K562 (cell line): Measurements from ENCODE around the gene PTAR1. TPM values are rescaled to one million over a fixed set of nuclear protein-coding genes. Genes with fewer than 3 reads are reported as not detected.

Source experiments
- CCNT2 ChIP-seq: IDR thresholded peaks from 2 replicates; pipeline ENCODE4 v1.6.1; 2011; ENCODE audit warnings: borderline replicate concordance, low read depth, mild to moderate bottlenecking, moderate library complexity, mixed read lengths, low read length; ENCODE audit not compliant: insufficient read length; ENCODE audit errors: extremely low read depth
- DMBX1 ChIP-seq: fragments of 250-450 bp; sonication (Bioruptor Pico); IDR thresholded peaks from 2 replicates; pipeline ENCODE4 v1.8.0; 2022; ENCODE audit warnings: inconsistent platforms, mild to moderate bottlenecking, moderate library complexity, borderline replicate concordance
- ETV5 ChIP-seq: sonication (generic); formaldehyde crosslinking; IDR thresholded peaks from 2 replicates; pipeline ENCODE4 v1.4.0; 2020; ENCODE audit warnings: low read depth, mild to moderate bottlenecking, missing genetic modification reagents
- HCFC1 ChIP-seq: IDR thresholded peaks from 2 replicates; pipeline ENCODE4 v1.6.1; 2012; ENCODE audit warnings: low read depth, low read length, improper control_type of control experiment
- ILK ChIP-seq: fragments of 450-650 bp; IDR thresholded peaks from 2 replicates; pipeline ENCODE4 v1.6.1; 2016; ENCODE audit warnings: missing genetic modification characterization, low read depth, mild to moderate bottlenecking, missing compliant biosample characterization, moderate library complexity, borderline replicate concordance
- NR0B1 ChIP-seq: fragments of 450-650 bp; IDR thresholded peaks from one replicate; pipeline ENCODE4 v1.6.1; 2018; ENCODE audit warnings: mild to moderate bottlenecking, moderate library complexity; ENCODE audit not compliant: partially characterized antibody
- PKNOX1 ChIP-seq: fragments of 450-650 bp; IDR thresholded peaks from 2 replicates; pipeline ENCODE4 v1.6.1; 2016
- RAD21 ChIP-seq, 2 experiments: fragments of 250-450 bp in 1 of 2; fragments of 450-650 bp in 1 of 2; sonication (Bioruptor Pico) in 1 of 2; formaldehyde crosslinking in 1 of 2; IDR thresholded peaks in 1 of 2; conservative IDR thresholded peaks in 1 of 2; 2 replicates each; pipeline versions ENCODE4 v1.4.0 to v1.8.0; 2020 to 2022; ENCODE audit warnings: mild to moderate bottlenecking in 2 of 2, moderate library complexity in 1 of 2
- RFX5 ChIP-seq: IDR thresholded peaks from 2 replicates; pipeline ENCODE4 v1.6.1; 2011; ENCODE audit warnings: low read depth, mild to moderate bottlenecking, improper control_type of control experiment, low read length
- SUPT5H ChIP-seq: fragments of 450-650 bp; IDR thresholded peaks from 2 replicates; pipeline ENCODE4 v1.6.1; 2016
- ZFPM2 ChIP-seq: fragments of 250-450 bp; sonication (Bioruptor Pico); IDR thresholded peaks from 2 replicates; pipeline ENCODE4 v1.5.1; 2022; ENCODE audit warnings: mild to moderate bottlenecking
- ZNF583 ChIP-seq: fragments of 250-450 bp; sonication (Bioruptor Pico); IDR thresholded peaks from 2 replicates; pipeline ENCODE4 v1.4.0; 2020
- polyA plus RNA-seq, 8 experiments: library from polyadenylated mRNA; depleted of rRNA in 4 of 8; stranded (reverse) in 5 of 8; unstranded in 3 of 8; fragments of >200 nt; fragmentation: Nextera tagmentation in 2 of 8; fragmentation: Illumina TruSeq in 1 of 8; extraction: Ambion mirVana in 2 of 8; extraction: Trizol in 1 of 8; gene quantifications; 2 replicates each; pipeline versions ENCODE4 v1.2.1 to v1.2.3, GENCODE V29; 2011 to 2014; ENCODE audit warnings: inconsistent platforms in 1 of 8, missing spikeins in 1 of 8
- total RNA-seq, 7 experiments: library from RNA; depleted of rRNA in 6 of 7; stranded (reverse); fragments of >200 nt in 6 of 7; fragmentation: Illumina TruSeq in 2 of 7; extraction: Trizol in 2 of 7; gene quantifications; 2 replicates each; pipeline versions ENCODE4 v1.2.1 to v1.2.3, GENCODE V29; 2011 to 2021; ENCODE audit warnings: low replicate concordance in 1 of 7

Gene PTAR1
- total and polyA plus RNA-seq, 9 of the 15 experiments (the other 6 are each of a cell fraction or from before 2014, with no cell fraction given), result 10.1 to 48.0 (median 28.0) TPM

- TF ChIP-seq PKNOX1, result peak; percentile 66
- no peak for TF ChIP-seq ETV5
- no peak for TF ChIP-seq CCNT2
- TF ChIP-seq ZFPM2, result no peak
- no peak for TF ChIP-seq NR0B1
- no peak for TF ChIP-seq HCFC1
- TF ChIP-seq ZNF583 (CRISPR knock-in tag), result no peak
- TF ChIP-seq RFX5, result no peak
- no peak for TF ChIP-seq SUPT5H
- TF ChIP-seq ILK (tag), result no peak
- no peak for TF ChIP-seq DMBX1 (CRISPR knock-in tag)
- peak; percentile 44 to 72 for TF ChIP-seq RAD21 (CRISPR knock-in tag; conservative IDR thresholded peaks at IDR 0.05 in 1 of 2, IDR thresholded peaks at IDR 0.05 in 1 of 2)
- TF ChIP-seq, all 486 proteins: peak for 22
These were observed 87.1 kb downstream of the PTAR1 start (continued) for GRCh38 chr9:69672596-69673310.
